K562 (cell line): ENCODE measurements around the gene P4HB. TPM values are rescaled to one million over a fixed set of nuclear protein-coding genes. Genes with fewer than 3 reads are reported as not detected.

Experiments used
- FOXK2 ChIP-seq, 2 experiments: fragments of 450-650 bp; IDR thresholded peaks in 1 of 2; conservative IDR thresholded peaks in 1 of 2; 2 replicates each; pipeline ENCODE4 v1.6.1; 2016; ENCODE audit warnings: low read depth in 2 of 2, mild to moderate bottlenecking in 1 of 2
- GABPA ChIP-seq: fragments of 200-800 bp; sonication (Bioruptor generic); conservative IDR thresholded peaks from 2 replicates; pipeline ENCODE4 v1.6.1; 2016; ENCODE audit warnings: low read depth, missing genetic modification characterization, missing compliant biosample characterization
- HDAC8 ChIP-seq: fragments of 450-650 bp; IDR thresholded peaks from 2 replicates; pipeline ENCODE4 v1.6.1; 2016; ENCODE audit warnings: mild to moderate bottlenecking, missing genetic modification characterization, moderate library complexity, missing compliant biosample characterization
- HMGN3 ChIP-seq: IDR thresholded peaks from 2 replicates; pipeline ENCODE4 v1.6.1; 2011; ENCODE audit warnings: borderline replicate concordance, low read depth, mild to moderate bottlenecking, mixed read lengths, low read length; ENCODE audit not compliant: insufficient read length; ENCODE audit errors: extremely low read depth
- MED1 ChIP-seq: sonication (generic); formaldehyde crosslinking; IDR thresholded peaks from 2 replicates; pipeline ENCODE4 v1.8.1; 2023; ENCODE audit warnings: missing genetic modification reagents, borderline replicate concordance
- PCBP1 ChIP-seq: fragments of 200-400 bp; formaldehyde crosslinking; IDR thresholded peaks from 2 replicates; pipeline ENCODE4 v1.6.1; 2018; ENCODE audit warnings: mild to moderate bottlenecking, low read depth, low read length; ENCODE audit not compliant: poor library complexity, severe bottlenecking
- RBFOX2 ChIP-seq: fragments of 200-400 bp; formaldehyde crosslinking; IDR thresholded peaks from 2 replicates; pipeline ENCODE4 v1.6.1; 2017; ENCODE audit warnings: low read depth, mild to moderate bottlenecking, low read length, moderate library complexity
- SP1 ChIP-seq: sonication (generic); formaldehyde crosslinking; IDR thresholded peaks from 2 replicates; pipeline ENCODE4 v1.8.1; 2022; ENCODE audit warnings: mild to moderate bottlenecking, missing genetic modification reagents
- TOE1 ChIP-seq, 2 experiments: fragments of 450-650 bp in 1 of 2; sonication (generic) in 1 of 2; formaldehyde crosslinking in 1 of 2; IDR thresholded peaks; 2 replicates each; pipeline versions ENCODE4 v1.7.1 to v1.8.0; 2016 to 2022; ENCODE audit warnings: borderline replicate concordance in 2 of 2, mild to moderate bottlenecking in 2 of 2, antibody characterized with exemption in 1 of 2, inconsistent platforms in 1 of 2, low read depth in 1 of 2, missing genetic modification reagents in 1 of 2, moderate library complexity in 1 of 2
- XRCC4 ChIP-seq: IDR thresholded peaks from one replicate; pipeline ENCODE4 v1.6.1; 2011; ENCODE audit not compliant: insufficient read depth, insufficient read length; ENCODE audit errors: extremely low read depth
- ZBTB17 ChIP-seq: fragments of 450-650 bp; formaldehyde crosslinking; IDR thresholded peaks from 2 replicates; pipeline ENCODE4 v1.4.0; 2020; ENCODE audit warnings: mild to moderate bottlenecking
- ZNF217 ChIP-seq: sonication (generic); formaldehyde crosslinking; IDR thresholded peaks from 2 replicates; pipeline ENCODE4 v1.8.0; 2022; ENCODE audit warnings: mild to moderate bottlenecking, missing genetic modification reagents
- ZNF347 ChIP-seq: fragments of 450-650 bp; formaldehyde crosslinking; IDR thresholded peaks from 2 replicates; pipeline ENCODE4 v1.4.0; 2020; ENCODE audit warnings: low read depth, mild to moderate bottlenecking, moderate library complexity
- polyA plus RNA-seq, 8 experiments: library from polyadenylated mRNA; depleted of rRNA in 4 of 8; stranded (reverse) in 5 of 8; unstranded in 3 of 8; fragments of >200 nt; fragmentation: Nextera tagmentation in 2 of 8; fragmentation: Illumina TruSeq in 1 of 8; extraction: Ambion mirVana in 2 of 8; extraction: Trizol in 1 of 8; gene quantifications; 2 replicates each; pipeline versions ENCODE4 v1.2.1 to v1.2.3, GENCODE V29; 2011 to 2014; ENCODE audit warnings: inconsistent platforms in 1 of 8, missing spikeins in 1 of 8
- total RNA-seq, 7 experiments: library from RNA; depleted of rRNA in 6 of 7; stranded (reverse); fragments of >200 nt in 6 of 7; fragmentation: Illumina TruSeq in 2 of 7; extraction: Trizol in 2 of 7; gene quantifications; 2 replicates each; pipeline versions ENCODE4 v1.2.1 to v1.2.3, GENCODE V29; 2011 to 2021; ENCODE audit warnings: low replicate concordance in 1 of 7
- TF ChIP-seq, protein P1 (sequence below): fragments of 450-650 bp; IDR thresholded peaks from 2 replicates; pipeline ENCODE4 v1.6.1; 2016; ENCODE audit warnings: borderline replicate concordance
- TF ChIP-seq, protein P2 (sequence below), 2 experiments: IDR thresholded peaks; 2 replicates each; pipeline ENCODE4 v1.6.1; 2011; ENCODE audit warnings: borderline replicate concordance in 1 of 2, control low read depth in 1 of 2, low read depth in 1 of 2, low read length in 1 of 2, mild to moderate bottlenecking in 1 of 2, mixed read lengths in 1 of 2, moderate library complexity in 1 of 2; ENCODE audit not compliant: insufficient read depth in 1 of 2, insufficient read length in 1 of 2, poor library complexity in 1 of 2, severe bottlenecking in 1 of 2; ENCODE audit errors: extremely low read depth in 1 of 2
- TF ChIP-seq, protein P3 (sequence below): fragments of 250-450 bp; sonication (Bioruptor Pico); IDR thresholded peaks from 2 replicates; pipeline ENCODE4 v1.4.0; 2020; ENCODE audit warnings: mild to moderate bottlenecking, moderate library complexity
- TF ChIP-seq, protein P4 (sequence below), 2 experiments: fragments of 200-800 bp in 1 of 2; sonication (Bioruptor generic) in 1 of 2; sonication (generic) in 1 of 2; formaldehyde crosslinking in 1 of 2; IDR thresholded peaks in 1 of 2; conservative IDR thresholded peaks in 1 of 2; 2 replicates each; pipeline versions ENCODE4 v1.5.0 to v1.6.1; 2016 to 2020; ENCODE audit warnings: missing compliant biosample characterization in 1 of 2, missing genetic modification characterization in 1 of 2, missing genetic modification reagents in 1 of 2

The P4HB gene
- total and polyA plus RNA-seq, 9 of the 15 experiments (the other 6 are each of a cell fraction or from before 2014, with no cell fraction given): 4.4 to 645 (median 325) TPM

DNA sequence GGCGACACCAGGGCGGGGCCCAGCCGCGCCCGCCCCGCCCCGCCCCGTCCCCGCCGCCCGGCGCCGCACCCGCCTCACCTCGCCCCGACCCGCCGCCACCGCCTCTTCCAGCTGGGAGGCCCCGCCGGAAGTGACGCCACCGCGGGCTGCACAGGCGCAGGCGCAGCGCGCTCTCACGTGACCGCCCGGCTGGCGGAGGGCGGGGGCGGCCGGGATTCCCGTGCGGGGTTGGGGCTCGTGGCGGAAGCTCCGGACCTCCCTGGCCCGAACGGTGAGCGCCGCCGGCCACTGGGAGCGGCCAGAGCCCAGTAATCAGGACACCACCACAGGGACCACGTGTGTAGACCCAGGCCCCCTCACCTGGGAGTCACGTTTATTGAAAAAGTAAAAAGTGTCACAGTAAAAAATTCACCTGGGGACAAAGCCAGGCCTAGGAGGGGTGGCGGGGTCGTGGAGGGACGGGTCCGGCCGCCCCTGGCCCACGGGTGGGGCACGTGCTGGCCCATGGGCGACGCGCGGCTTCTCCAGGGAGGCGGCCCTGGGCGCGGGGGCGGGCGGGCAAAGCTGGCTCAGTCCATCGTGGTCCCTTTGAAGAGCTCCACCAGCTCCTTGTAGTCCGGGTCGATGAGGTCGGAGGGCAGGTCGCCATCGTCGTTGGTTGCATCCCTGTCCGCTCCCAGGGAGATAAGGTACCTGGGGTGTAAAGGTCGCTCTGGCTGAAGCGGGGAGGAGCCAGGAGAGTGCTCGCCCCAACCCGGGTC lies 27.0 kb downstream of the P4HB start, which contains the start of gene MCRIP1 (continued):
- TF ChIP-seq TOE1 (IDR thresholded peaks at IDR 0.05; ENCODE audit: borderline replicate concordance) (peak; percentile 91; the same call in 1 of the 2 replicates), TOE1 (CRISPR knock-in tag; IDR thresholded peaks at IDR 0.05; ENCODE audit: borderline replicate concordance, low read depth) (0 out of 2 replicates have a peak, but pooled peaks have one; percentile 62), HDAC8 (tag) (peak; percentile 36; the same call in 1 of the 2 replicates), SP1 (CRISPR knock-in tag) (peak; percentile 79), XRCC4 (no peak), ZNF217 (CRISPR knock-in tag) (no peak), HMGN3 (peak; percentile 75), GABPA (peak; percentile 96), RBFOX2 (peak; percentile 89), MED1 (CRISPR knock-in tag) (no peak), ZNF347 (CRISPR knock-in tag) (no peak), FOXK2 (conservative IDR thresholded peaks at IDR 0.05 in 1 of 2, IDR thresholded peaks at IDR 0.05 in 1 of 2; ENCODE audit: low read depth in 2 of 2) (peak in 1 of 2 experiments; percentile 39; a peak in 1 of 4 replicates), PCBP1 (peak; percentile 41), ZBTB17 (0 out of 2 replicates have a peak, but pooled peaks have one; percentile 31)
- TF ChIP-seq, protein P1, sequence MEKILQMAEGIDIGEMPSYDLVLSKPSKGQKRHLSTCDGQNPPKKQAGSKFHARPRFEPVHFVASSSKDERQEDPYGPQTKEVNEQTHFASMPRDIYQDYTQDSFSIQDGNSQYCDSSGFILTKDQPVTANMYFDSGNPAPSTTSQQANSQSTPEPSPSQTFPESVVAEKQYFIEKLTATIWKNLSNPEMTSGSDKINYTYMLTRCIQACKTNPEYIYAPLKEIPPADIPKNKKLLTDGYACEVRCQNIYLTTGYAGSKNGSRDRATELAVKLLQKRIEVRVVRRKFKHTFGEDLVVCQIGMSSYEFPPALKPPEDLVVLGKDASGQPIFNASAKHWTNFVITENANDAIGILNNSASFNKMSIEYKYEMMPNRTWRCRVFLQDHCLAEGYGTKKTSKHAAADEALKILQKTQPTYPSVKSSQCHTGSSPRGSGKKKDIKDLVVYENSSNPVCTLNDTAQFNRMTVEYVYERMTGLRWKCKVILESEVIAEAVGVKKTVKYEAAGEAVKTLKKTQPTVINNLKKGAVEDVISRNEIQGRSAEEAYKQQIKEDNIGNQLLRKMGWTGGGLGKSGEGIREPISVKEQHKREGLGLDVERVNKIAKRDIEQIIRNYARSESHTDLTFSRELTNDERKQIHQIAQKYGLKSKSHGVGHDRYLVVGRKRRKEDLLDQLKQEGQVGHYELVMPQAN: peak; percentile 70; the same call in 1 of the 2 replicates
- TF ChIP-seq, protein P2, sequence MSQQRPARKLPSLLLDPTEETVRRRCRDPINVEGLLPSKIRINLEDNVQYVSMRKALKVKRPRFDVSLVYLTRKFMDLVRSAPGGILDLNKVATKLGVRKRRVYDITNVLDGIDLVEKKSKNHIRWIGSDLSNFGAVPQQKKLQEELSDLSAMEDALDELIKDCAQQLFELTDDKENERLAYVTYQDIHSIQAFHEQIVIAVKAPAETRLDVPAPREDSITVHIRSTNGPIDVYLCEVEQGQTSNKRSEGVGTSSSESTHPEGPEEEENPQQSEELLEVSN (IDR thresholded peaks at IDR 0.05; ENCODE audit: borderline replicate concordance in 1 of 2, extremely low read depth in 1 of 2, insufficient read depth in 1 of 2, insufficient read length in 1 of 2, low read depth in 1 of 2, low read length in 1 of 2, poor library complexity in 1 of 2, severe bottlenecking in 1 of 2): peak in 1 of 2 experiments; percentile 89
- TF ChIP-seq, protein P3, sequence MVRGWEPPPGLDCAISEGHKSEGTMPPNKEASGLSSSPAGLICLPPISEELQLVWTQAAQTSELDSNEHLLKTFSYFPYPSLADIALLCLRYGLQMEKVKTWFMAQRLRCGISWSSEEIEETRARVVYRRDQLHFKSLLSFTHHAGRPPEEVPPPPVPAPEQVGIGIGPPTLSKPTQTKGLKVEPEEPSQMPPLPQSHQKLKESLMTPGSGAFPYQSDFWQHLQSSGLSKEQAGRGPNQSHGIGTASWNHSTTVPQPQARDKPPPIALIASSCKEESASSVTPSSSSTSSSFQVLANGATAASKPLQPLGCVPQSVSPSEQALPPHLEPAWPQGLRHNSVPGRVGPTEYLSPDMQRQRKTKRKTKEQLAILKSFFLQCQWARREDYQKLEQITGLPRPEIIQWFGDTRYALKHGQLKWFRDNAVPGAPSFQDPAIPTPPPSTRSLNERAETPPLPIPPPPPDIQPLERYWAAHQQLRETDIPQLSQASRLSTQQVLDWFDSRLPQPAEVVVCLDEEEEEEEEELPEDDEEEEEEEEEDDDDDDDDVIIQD (CRISPR knock-in tag): no peak
- TF ChIP-seq, protein P4, sequence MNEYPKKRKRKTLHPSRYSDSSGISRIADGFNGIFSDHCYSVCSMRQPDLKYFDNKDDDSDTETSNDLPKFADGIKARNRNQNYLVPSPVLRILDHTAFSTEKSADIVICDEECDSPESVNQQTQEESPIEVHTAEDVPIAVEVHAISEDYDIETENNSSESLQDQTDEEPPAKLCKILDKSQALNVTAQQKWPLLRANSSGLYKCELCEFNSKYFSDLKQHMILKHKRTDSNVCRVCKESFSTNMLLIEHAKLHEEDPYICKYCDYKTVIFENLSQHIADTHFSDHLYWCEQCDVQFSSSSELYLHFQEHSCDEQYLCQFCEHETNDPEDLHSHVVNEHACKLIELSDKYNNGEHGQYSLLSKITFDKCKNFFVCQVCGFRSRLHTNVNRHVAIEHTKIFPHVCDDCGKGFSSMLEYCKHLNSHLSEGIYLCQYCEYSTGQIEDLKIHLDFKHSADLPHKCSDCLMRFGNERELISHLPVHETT (CRISPR knock-in tag; conservative IDR thresholded peaks at IDR 0.05 in 1 of 2, IDR thresholded peaks at IDR 0.05 in 1 of 2): peak in 1 of 2 experiments; percentile 96; a peak in 1 of 4 replicates
